ENCODE measurements around the gene FADS2.

DNA sequence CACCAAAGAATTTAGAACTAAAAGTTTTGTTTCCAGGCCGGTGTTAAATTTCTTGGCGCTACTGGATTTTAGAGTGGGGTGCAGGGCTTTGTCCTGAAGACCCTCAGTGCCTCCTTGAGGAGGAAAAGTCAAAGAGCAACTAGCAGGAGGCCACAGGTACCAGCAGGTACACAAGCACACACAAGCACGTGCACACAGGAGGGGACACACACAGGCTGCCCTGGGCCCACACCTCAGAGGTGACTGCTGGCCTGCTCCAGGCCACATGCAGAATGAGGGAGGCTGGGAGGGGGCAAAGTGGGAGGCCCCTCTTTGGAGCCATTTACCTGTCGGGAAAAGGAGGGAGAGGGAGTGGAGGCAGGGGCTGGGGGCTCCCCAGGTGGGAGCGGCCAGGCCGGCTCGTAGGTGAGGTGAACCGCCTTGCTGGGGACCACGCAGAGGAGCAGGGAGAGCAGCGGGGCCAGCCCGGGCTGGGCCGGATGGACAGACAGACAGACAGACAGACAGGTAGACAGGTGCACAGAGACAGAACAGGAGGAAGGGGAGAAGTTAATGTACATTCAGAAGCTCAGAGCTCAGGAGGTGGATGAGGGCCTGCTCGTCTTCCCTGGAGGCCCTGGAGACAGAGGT is 77.1 kb downstream of the FADS2 start:
- TF ChIP-seq HBP1 (CRISPR knock-in tag; IDR thresholded peaks at IDR 0.05) (no peak), EZH2 (IDR thresholded peaks at IDR 0.05; ENCODE audit: borderline replicate concordance, low read depth, low read length) (no peak)
- TF ChIP-seq, protein P1, sequence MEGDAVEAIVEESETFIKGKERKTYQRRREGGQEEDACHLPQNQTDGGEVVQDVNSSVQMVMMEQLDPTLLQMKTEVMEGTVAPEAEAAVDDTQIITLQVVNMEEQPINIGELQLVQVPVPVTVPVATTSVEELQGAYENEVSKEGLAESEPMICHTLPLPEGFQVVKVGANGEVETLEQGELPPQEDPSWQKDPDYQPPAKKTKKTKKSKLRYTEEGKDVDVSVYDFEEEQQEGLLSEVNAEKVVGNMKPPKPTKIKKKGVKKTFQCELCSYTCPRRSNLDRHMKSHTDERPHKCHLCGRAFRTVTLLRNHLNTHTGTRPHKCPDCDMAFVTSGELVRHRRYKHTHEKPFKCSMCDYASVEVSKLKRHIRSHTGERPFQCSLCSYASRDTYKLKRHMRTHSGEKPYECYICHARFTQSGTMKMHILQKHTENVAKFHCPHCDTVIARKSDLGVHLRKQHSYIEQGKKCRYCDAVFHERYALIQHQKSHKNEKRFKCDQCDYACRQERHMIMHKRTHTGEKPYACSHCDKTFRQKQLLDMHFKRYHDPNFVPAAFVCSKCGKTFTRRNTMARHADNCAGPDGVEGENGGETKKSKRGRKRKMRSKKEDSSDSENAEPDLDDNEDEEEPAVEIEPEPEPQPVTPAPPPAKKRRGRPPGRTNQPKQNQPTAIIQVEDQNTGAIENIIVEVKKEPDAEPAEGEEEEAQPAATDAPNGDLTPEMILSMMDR (IDR thresholded peaks at IDR 0.05 in 2 of 3, conservative IDR thresholded peaks at IDR 0.05 in 1 of 3; ENCODE audit: insufficient read depth in 2 of 3, low read depth in 1 of 3, low read length in 3 of 3): no peak
